Activated T-cell treated with anti-CD3 and anti-CD28 coated beads, Interleukin-2, amount 50 U/mL, for 72 hours (primary cell): ENCODE data around the gene ANTXR1. TPM values are rescaled to one million over a fixed set of nuclear protein-coding genes. Genes with fewer than 3 reads are reported as not detected.

ENCODE experiments used
- ATAC-seq, 2 donors: fragments of 150-1000 bp; cut with Tn5 transposase; replicated peaks in 1 of 2; 2 replicates each; pipeline ENCODE4 v1.10.0; 2021; ENCODE audit warnings: moderate library complexity in 2 of 2, mild to moderate bottlenecking in 1 of 2
- DNase-seq, 2 donors: peaks; one replicate each; pipeline ENCODE4 v3.0.0; 2021 to 2022; ENCODE audit warnings: mixed read lengths in 1 of 2
- H3K27ac Mint-ChIP-seq: one replicate; pipeline ENCODE4 v1.8.0; 2022; ENCODE audit warnings: mild to moderate bottlenecking, moderate library complexity, mixed read lengths
- H3K27me3 Mint-ChIP-seq: one replicate; pipeline ENCODE4 v1.8.0; 2022; ENCODE audit warnings: low read depth, mixed read lengths
- H3K36me3 Mint-ChIP-seq, 2 donors: one replicate each; pipeline ENCODE4 v1.8.0; 2022; ENCODE audit warnings: mixed read lengths in 2 of 2, mild to moderate bottlenecking in 1 of 2; ENCODE audit not compliant: insufficient read depth in 2 of 2
- H3K4me1 Mint-ChIP-seq: one replicate; pipeline ENCODE4 v1.8.0; 2022; ENCODE audit warnings: low read depth, mixed read lengths
- H3K4me3 Mint-ChIP-seq, 2 donors: one replicate each; pipeline ENCODE4 v1.8.0; 2022; ENCODE audit warnings: mild to moderate bottlenecking in 2 of 2, mixed read lengths in 2 of 2, moderate library complexity in 2 of 2
- H3K9me3 Mint-ChIP-seq, 2 donors: one replicate each; pipeline ENCODE4 v1.8.0; 2022; ENCODE audit warnings: mixed read lengths in 2 of 2
- total RNA-seq, 2 donors: library from RNA; stranded (reverse); gene quantifications; one replicate each; pipeline ENCODE4 v1.2.3, GENCODE V29; 2022

Gene ANTXR1
- total RNA-seq, 2 donors from 2014 or later: not detected

DNA sequence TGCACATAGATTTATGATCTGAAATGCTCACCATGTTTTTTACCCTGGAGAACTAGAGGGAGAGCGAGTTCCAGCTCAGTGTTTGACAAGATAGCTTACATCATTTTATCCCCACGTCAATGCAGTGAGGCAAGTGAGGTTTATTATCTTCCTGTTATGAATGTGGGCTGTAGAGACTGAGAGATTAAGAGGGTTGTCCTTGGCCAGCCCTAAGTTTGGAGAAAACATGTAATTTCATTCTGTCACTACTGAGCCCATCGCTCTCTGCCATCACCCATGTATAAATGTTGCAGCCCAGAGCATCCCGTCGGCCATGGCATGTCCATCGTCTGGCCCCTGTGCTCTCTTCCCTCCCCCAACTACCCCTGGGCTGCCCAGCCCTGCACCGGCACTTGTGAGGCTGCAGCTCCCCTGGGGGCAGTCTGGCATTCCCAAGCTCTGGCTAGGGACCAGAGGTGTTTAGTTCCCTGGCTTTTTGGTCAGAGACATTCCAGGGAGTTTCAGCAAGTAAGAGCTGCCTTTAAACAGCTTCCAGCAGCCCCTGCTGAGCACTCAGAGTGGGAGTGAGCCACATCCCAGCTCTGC is 136.7 kb downstream of the ANTXR1 start:
- Mint-ChIP-seq H3K27me3 (no peaks in the 10 kb centered on the region), H3K36me3 (no peaks in the 10 kb centered on the region), H3K4me3 (no peak overlapping the region), H3K4me1 (no peaks in the 10 kb centered on the region), H3K27ac (no peak overlapping the region), H3K9me3 (no peaks in the 10 kb centered on the region)
- ATAC-seq (no peak), DNase-seq (no peak)

DNA sequence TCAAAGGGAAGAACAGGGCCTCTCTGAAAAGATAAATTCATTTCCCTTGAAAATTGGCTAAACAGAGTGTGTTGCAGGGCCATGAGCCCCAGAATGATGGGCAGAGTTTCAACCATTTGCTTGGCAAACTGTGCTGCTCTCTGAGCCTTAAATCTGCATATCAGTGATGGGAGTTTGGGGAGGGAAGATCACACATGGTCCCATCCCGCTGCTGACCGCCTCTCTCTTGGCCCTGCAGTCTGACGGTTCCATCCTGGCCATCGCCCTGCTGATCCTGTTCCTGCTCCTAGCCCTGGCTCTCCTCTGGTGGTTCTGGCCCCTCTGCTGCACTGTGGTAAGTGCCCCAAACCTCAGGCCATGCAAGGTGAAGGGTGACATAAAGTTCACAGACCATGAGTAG is 139.0 kb downstream of the ANTXR1 start:
- H3K9me3 Mint-ChIP-seq: no peaks in the 10 kb centered on the region
- ATAC-seq (no peak), DNase-seq (no peak)
- H3K27me3 Mint-ChIP-seq: no peaks in the 10 kb centered on the region
- no peaks in the 10 kb centered on the region for H3K4me1 Mint-ChIP-seq
- H3K27ac Mint-ChIP-seq: no peak overlapping the region
- no peaks in the 10 kb centered on the region for H3K36me3 Mint-ChIP-seq
- H3K4me3 Mint-ChIP-seq: no peak overlapping the region

DNA sequence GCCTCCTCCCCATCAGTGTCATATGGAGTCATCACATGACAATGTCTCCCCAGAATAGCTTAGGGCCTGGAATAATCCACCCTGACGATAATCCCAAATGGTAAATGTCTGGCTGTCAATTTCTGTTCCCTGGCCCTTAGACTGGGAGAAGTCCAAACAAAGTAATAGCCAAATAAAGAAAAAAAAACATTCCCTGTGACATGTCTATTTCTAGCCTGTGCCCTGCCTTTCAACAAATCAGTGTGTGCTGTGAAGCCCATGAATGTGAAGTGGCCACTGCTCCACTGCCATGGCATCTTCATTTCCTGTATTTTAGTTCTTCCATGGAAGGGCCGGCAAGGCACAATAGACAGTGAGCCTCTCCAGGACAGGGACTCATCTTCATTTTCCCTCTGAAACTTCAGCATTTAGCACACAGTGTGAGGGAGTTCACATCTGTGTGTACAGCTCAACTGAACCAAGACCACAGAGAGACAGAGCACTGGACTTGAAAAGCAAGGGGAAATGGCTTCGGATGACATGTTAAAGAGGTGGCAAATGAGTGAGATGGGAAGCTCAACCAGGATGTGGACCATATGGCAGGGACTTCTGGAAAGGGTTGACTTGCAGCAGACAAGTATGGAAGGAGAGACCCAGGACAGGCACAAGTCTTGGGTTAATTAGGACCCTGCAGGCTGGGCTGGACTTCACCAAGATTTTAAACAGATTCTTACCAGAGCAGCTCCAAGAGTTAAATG is 140.0 kb downstream of the ANTXR1 start:
- H3K9me3 Mint-ChIP-seq: no peaks in the 10 kb centered on the region
- DNase-seq: no peak
- H3K27me3 Mint-ChIP-seq: no peaks in the 10 kb centered on the region
- no peak overlapping the region for H3K27ac Mint-ChIP-seq
- no peaks in the 10 kb centered on the region for H3K36me3 Mint-ChIP-seq
- no peaks in the 10 kb centered on the region for H3K4me1 Mint-ChIP-seq
- H3K4me3 Mint-ChIP-seq: no peak overlapping the region
- ATAC-seq: no peak

GRCh38 chr2:69154106-69154505 is 141.1 kb downstream of the ANTXR1 start:
- H3K9me3 Mint-ChIP-seq: no peaks in the 10 kb centered on the region
- no peaks in the 10 kb centered on the region for H3K27me3 Mint-ChIP-seq
- no peaks in the 10 kb centered on the region for H3K36me3 Mint-ChIP-seq
- H3K27ac Mint-ChIP-seq: no peak overlapping the region
- H3K4me3 Mint-ChIP-seq: no peak overlapping the region
- H3K4me1 Mint-ChIP-seq: no peaks in the 10 kb centered on the region
- ATAC-seq (no peak), DNase-seq (no peak)

- no peak overlapping the region for H3K4me3 Mint-ChIP-seq
- H3K36me3 Mint-ChIP-seq: no peaks in the 10 kb centered on the region
- H3K9me3 Mint-ChIP-seq: no peaks in the 10 kb centered on the region
- DNase-seq (no peak), ATAC-seq (no peak)
- H3K4me1 Mint-ChIP-seq: no peaks in the 10 kb centered on the region
- no peak overlapping the region for H3K27ac Mint-ChIP-seq
- peaks cover 5% of the 10 kb centered on the region for H3K27me3 Mint-ChIP-seq
Measured at GRCh38 chr2:69156624-69157023, 143.6 kb downstream of the ANTXR1 start.

DNA sequence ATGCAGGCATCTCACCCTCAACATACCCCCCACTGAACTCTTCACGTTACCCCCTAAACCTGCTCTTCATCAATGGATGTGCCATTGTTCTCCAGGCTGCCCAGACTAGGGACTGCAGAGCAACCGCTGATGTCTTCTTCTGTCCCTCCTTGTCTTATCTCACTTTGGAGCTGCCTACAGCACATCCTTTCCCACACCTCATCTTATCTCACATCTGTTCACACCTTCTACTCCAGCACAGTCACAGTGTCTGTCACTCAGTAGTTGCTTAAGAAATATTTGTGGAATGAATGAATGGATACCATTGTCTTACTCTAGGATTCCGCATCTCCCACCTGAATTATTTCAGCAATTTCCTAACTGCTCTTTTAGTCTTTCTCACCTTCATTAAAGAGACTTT is 144.5 kb downstream of the ANTXR1 start:
- Mint-ChIP-seq H3K27me3 (peaks cover 5% of the 10 kb centered on the region), H3K9me3 (no peaks in the 10 kb centered on the region), H3K27ac (no peak overlapping the region), H3K4me3 (no peak overlapping the region), H3K36me3 (no peaks in the 10 kb centered on the region), H3K4me1 (no peaks in the 10 kb centered on the region)
- ATAC-seq (no peak), DNase-seq (no peak)

GRCh38 chr2:69159986-69160385 is 147.0 kb downstream of the ANTXR1 start:
- no peak overlapping the region for H3K27ac Mint-ChIP-seq
- H3K4me3 Mint-ChIP-seq: no peak overlapping the region
- H3K9me3 Mint-ChIP-seq: no peaks in the 10 kb centered on the region
- ATAC-seq: no peak
- H3K4me1 Mint-ChIP-seq: peaks cover 8% of the 10 kb centered on the region
- H3K36me3 Mint-ChIP-seq: no peaks in the 10 kb centered on the region
- no peak for DNase-seq
- H3K27me3 Mint-ChIP-seq: peaks cover 21% of the 10 kb centered on the region

GRCh38 chr2:69162057-69162456 is 149.1 kb downstream of the ANTXR1 start:
- Mint-ChIP-seq H3K4me3 (no peak overlapping the region), H3K9me3 (no peaks in the 10 kb centered on the region), H3K27me3 (peaks cover 33% of the 10 kb centered on the region), H3K4me1 (peaks cover 8% of the 10 kb centered on the region), H3K27ac (no peak overlapping the region), H3K36me3 (no peaks in the 10 kb centered on the region)
- ATAC-seq (no peak), DNase-seq (no peak)

DNA sequence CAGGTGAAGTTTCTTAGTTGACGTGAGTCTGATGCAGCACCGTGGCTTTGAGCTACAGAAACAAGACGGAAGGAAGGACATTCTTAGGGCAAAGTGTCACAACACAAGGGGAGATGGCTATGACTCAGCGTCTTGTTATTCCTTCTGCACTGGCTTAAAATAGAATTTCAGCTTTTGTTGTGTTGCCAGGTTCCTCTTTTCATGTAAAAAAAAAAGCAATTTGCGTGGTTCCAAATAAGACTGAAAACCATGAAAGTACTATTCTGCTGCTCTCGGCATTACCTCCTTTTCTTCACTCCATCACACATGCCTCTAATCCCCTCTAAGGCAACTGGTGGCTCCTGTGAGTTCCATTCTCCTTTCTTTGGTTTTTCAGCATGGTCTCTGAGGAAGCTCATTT is 150.1 kb downstream of the ANTXR1 start:
- no peak for DNase-seq
- Mint-ChIP-seq H3K27me3 (peaks cover 36% of the 10 kb centered on the region), H3K4me1 (peaks cover 8% of the 10 kb centered on the region), H3K9me3 (no peaks in the 10 kb centered on the region), H3K4me3 (no peak overlapping the region), H3K27ac (no peak overlapping the region), H3K36me3 (no peaks in the 10 kb centered on the region)
- ATAC-seq: no peak

DNA sequence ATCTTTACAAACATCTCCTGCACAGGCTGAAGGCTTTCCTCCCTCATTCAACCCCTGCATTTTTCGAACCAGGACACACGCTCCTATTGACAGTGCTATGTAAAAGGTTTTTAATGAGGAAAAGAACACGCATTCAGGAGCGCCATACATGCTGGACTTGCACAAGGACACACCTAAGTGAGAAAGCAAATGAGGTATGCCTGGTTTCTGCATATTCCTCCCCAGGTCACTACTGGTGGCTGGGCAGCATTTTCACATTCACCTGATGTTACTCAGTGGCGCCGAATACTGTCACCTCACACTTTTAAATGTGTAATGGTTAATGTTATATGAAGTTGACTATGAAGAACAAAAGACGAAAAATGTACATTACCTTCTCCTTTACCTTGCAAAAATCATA is 150.6 kb downstream of the ANTXR1 start:
- no peaks in the 10 kb centered on the region for H3K36me3 Mint-ChIP-seq
- DNase-seq (no peak), ATAC-seq (no peak)
- H3K4me1 Mint-ChIP-seq: peaks cover 8% of the 10 kb centered on the region
- no peaks in the 10 kb centered on the region for H3K9me3 Mint-ChIP-seq
- H3K4me3 Mint-ChIP-seq: no peak overlapping the region
- H3K27ac Mint-ChIP-seq: no peak overlapping the region
- H3K27me3 Mint-ChIP-seq: peaks cover 36% of the 10 kb centered on the region

DNA sequence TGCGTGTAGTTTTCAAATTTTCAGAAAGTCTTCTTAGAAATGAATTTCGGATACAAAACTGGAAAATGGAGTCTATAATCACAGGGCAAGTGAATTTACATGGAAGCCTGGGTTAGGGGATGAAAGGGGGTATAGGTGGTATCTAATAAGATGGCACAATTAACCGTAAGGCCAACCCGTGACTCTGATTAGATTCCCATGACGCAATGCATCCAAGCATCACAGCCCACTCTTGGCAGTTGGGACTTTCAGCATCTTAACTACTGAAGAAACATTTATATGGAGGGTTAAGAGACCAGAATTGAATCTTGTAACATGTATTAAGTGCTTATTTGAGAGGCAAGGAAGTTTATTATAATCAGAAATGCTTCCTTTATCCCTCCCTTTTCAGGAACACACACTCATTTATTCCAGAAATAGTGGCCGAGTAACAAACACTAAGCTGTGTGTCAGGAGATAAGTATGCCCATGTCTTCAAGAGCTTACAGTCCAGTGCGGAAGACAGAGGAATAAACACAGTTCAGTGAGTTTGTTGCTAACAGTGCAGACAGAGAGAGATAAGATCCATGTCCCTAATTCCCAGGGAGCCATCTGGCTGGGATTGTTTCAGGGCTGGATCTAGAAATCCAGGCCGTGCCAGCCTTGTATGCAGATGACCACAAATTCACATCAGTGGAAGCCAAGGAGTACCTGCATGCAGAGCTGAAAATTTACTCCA is 151.2 kb downstream of the ANTXR1 start:
- DNase-seq (no peak), ATAC-seq (no peak)
- H3K4me1 Mint-ChIP-seq: peaks cover 8% of the 10 kb centered on the region
- H3K27me3 Mint-ChIP-seq: peaks cover 36% of the 10 kb centered on the region
- H3K4me3 Mint-ChIP-seq: no peak overlapping the region
- no peaks in the 10 kb centered on the region for H3K9me3 Mint-ChIP-seq
- H3K27ac Mint-ChIP-seq: no peak overlapping the region
- H3K36me3 Mint-ChIP-seq: no peaks in the 10 kb centered on the region

- no peaks in the 10 kb centered on the region for H3K9me3 Mint-ChIP-seq
- no peak for DNase-seq
- H3K4me3 Mint-ChIP-seq: no peak overlapping the region
- no peak overlapping the region for H3K27ac Mint-ChIP-seq
- H3K27me3 Mint-ChIP-seq: peaks cover 41% of the 10 kb centered on the region
- ATAC-seq: no peak
- H3K36me3 Mint-ChIP-seq: no peaks in the 10 kb centered on the region
- peaks cover 15% of the 10 kb centered on the region for H3K4me1 Mint-ChIP-seq
Measured at GRCh38 chr2:69165091-69165880, 152.3 kb downstream of the ANTXR1 start.

DNA sequence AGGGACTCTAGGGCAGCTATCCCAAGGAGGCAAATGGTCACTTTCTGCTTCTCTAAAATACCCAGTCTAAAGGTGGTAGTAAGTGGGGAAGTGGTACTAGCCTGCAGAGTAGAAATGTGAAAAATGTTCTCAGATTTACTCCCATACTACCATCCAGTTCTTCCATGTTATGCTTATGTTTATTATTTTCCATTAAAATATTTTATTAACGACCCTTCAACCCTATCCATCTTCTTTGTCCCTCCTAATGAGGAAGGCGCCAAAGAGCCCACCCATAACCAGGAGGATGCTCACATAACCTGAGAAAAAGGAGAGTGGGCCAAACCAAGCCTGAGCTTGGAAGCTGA is 153.5 kb downstream of the ANTXR1 start:
- Mint-ChIP-seq H3K4me1 (peaks cover 15% of the 10 kb centered on the region), H3K36me3 (no peaks in the 10 kb centered on the region), H3K27ac (no peak overlapping the region), H3K27me3 (peaks cover 39% of the 10 kb centered on the region), H3K9me3 (no peaks in the 10 kb centered on the region), H3K4me3 (no peak overlapping the region)
- no peak for ATAC-seq
- no peak for DNase-seq
